GM12873 (cell line): ENCODE results near the gene OTOP2.

ENCODE experiments used
- TF ChIP-seq, protein P1 (sequence below): IDR thresholded peaks from 2 replicates; pipeline ENCODE4 v1.5.1; 2012; ENCODE audit warnings: low read depth, mild to moderate bottlenecking, moderate library complexity, low read length, control low read depth; ENCODE audit not compliant: insufficient read depth; ENCODE audit errors: missing control alignments

The OTOP2 gene

DNA sequence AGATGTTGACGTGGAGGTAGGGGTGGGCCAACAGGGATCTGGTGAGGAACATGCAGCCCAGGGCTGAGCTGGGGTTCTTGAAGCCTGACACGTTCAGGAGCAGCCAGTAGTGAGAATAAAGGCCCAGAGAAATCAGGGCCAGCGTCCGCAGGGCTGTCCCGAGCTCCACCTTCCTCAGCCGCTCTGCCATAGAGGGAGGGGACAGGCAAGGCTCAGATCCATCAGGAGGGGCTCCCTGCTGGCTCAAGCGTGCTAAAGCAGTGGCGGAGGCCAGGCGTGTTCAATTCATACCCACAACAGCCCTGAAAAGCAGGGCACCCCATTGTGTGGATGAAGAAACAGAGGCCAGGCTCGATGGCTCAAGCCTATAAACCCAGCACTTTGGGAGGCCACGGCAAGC, 43.0 kb upstream of the OTOP2 start:
- TF ChIP-seq, protein P1, sequence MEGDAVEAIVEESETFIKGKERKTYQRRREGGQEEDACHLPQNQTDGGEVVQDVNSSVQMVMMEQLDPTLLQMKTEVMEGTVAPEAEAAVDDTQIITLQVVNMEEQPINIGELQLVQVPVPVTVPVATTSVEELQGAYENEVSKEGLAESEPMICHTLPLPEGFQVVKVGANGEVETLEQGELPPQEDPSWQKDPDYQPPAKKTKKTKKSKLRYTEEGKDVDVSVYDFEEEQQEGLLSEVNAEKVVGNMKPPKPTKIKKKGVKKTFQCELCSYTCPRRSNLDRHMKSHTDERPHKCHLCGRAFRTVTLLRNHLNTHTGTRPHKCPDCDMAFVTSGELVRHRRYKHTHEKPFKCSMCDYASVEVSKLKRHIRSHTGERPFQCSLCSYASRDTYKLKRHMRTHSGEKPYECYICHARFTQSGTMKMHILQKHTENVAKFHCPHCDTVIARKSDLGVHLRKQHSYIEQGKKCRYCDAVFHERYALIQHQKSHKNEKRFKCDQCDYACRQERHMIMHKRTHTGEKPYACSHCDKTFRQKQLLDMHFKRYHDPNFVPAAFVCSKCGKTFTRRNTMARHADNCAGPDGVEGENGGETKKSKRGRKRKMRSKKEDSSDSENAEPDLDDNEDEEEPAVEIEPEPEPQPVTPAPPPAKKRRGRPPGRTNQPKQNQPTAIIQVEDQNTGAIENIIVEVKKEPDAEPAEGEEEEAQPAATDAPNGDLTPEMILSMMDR, result no peak

DNA sequence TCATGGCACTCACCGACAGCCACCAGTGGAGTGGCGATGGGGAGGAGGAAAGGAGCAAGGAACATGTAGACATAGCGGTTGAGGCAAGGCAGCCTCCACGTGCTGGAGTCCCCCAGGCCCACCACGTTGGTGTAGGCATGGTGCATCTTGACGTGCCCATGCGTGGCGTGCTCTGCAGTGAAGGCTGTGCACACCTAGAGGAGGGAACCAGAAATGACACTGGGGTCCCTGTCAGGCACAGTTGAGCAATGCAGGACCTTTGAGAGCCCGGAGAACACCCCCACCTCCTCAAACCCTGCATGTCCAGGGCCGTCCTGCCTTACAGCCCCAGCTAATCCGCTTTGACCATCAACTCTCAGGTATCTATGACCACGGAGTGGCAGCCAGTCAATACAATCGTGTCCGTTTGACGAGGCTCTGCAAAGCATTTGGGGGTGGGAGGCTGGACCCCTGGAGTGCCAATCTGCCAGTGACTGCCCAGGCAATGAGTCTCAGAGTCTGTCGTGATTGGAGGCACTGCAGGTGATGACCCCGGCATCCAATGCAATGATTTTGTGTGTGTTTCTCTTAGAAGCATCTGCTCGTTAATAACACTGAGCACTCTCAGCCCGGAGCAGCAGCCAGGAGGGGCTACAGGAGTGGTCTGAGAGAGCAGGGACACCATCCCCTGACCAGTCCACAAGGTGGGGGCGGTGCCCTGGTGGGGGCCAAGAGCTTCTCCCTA, 41.4 kb upstream of the OTOP2 start:
- TF ChIP-seq, protein P1, result no peak

DNA sequence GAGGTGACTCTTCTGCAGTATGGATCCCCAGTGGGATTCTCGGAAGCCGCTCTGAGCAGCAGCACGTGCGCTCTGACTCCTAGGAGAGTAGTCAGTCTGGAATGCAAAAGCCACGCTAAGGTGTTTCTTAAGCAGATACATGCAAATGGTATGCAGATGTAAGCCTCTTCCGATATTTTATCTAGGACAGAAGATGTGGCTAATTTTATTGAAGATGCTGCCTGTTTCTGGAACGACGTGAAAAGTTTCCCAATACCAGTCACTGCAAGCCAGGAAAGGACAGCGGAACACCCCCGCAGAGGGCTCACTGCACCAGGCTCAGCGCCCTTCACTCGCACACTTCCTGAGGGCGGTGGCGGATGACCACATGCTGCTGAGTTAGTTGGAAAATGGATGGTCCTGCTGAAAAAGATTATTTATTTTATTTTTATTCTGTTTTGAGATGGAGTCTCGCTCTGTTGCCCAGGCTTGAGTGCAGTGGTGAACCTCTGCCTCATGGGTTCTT, 40.8 kb upstream of the OTOP2 start:
- TF ChIP-seq, protein P1, result no peak

DNA sequence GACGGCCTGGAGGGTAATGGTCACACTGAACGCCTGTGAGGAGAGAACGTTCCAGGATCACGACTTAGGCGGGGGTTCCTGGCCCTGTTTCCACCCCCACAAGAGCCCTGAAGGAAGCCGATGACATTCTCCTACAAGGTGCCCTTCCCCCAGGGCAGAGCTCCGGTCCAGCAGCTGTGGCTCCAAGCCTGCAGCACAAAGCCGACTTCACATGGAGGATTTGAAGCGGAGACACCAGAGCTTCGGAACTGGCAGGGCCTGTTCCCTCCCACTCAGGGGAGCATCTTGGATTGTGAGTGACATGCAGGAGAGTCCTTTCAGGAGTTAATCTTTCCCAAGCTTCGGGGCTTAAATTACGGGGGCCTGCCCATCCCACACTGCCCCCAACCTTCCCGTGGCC, 35.6 kb upstream of the OTOP2 start:
- TF ChIP-seq, protein P1, result no peak

DNA sequence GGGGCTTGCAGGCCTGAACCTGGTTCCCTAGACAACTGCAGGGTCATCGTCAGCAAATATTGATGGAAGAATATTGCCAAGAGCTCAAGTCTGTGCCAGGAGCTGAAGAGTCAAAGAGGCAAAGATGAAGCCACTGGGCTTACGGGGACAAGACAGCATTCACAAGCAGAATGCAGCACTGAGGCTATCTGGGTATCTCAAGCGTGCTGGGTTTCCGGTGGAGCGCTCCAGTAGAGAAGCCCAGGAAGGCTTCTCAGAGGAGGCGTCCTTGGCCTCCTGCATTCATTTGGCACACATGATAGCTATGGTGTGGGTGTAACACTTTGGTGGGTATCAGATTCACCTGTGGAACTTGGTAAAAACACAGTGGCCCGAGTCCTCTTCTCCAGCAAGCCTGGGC, 33.5 kb upstream of the OTOP2 start:
- TF ChIP-seq, protein P1, result no peak

DNA sequence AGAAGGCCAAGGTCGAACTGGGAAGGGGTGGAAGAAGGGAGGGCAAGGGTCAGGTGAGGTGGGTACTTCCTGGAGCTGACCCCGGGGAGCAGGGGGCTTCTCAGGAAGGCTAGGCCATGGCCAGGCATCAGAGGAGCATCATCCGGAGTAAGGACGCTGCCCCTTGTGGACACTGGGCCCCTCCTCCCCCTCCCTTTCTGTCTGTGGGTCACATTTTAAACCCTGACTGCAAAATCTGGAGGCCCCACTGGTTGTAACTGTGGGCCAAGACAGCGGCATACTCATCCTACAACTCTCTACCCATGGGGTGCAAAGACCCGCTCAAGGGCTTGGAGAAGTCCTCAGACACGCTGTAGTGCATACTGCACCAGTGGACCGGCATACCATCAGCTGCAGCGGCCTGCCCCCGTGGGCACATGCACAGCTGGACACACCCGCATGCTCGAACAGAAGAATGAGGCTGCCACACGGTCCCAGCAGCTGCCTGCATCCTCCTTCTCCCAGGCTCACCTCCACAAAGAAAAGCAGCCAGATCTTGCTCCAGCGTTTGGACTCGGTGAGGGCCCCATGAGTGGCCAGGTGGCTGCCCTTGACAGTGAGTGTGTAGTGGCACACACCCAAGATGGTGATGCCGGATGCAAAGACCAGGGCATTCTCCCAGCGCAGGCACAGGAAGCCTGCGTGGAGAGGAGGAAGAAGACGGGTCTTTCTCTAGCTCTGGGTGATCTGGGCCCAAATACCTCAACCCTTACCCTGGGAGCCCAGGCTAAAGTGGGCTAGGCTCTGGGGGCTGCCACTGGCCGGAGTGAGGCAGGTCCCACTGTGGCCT, 31.8 kb upstream of the OTOP2 start:
- TF ChIP-seq, protein P1, result no peak

DNA sequence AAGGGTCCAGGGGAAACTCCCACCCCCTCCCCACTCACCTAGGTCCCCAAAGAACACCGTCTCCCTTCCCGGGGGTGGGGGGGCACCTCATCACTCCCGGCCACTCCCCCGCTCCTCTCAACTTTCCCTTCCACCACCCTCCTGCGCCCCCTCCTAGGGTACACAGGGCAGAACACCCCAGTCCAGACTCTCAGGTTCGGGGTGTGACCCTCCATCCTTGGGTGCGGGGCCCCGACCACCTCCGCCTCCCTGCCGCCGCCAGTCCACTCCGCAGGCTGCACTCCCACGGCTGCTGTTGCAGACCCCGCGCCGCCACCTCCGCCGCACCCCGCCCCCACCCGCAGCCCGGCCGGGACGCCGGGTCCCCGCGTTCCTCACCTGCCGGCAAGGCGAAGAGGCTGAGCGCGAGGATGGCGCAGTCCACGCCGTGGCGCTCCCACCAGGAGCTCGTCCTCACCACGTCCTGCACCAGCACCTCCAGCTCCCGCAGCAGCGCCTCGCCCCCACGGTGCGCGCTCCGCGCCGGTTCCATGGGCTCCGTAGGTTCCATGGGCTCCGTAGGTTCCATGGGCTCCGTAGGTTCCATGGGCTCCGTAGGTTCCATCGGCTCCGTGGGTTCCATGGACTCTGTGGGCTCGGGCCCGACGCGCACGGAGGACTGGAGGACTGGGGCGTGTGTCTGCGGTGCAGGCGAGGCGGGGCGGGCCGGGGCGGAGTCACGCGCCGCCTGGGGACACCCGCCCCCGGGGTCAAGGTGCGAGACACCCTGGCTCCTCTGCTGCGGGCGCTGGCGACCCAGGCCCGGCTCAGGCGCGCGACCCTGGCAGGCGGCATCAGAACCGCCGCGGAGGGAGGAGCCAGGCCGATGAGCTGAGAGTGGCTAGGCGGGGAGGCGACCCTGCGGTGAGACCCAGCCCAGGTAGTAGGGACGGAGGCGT, 30.8 kb upstream of the OTOP2 start, which contains the start of gene FADS6:
FADS6 (minus strand) TSS at position 660 of the 938 bp plus-strand sequence; CDS start at position 622, 38 bp downstream.
- TF ChIP-seq, protein P1, result no peak
